ENCODE measurements around the gene RGL4. TPM values are rescaled to one million over a fixed set of nuclear protein-coding genes. Genes with fewer than 3 reads are reported as not detected.
"Not testable (repeated sequence)": the region's sequence is repeated elsewhere in the genome, so short reads cannot be mapped to it uniquely, and the experiment has no call there.

Gene RGL4
- total and polyA plus RNA-seq, 2 of the 13 experiments (the other 11 are each of a cell fraction or from before 2014, with no cell fraction given) = not detected

DNA sequence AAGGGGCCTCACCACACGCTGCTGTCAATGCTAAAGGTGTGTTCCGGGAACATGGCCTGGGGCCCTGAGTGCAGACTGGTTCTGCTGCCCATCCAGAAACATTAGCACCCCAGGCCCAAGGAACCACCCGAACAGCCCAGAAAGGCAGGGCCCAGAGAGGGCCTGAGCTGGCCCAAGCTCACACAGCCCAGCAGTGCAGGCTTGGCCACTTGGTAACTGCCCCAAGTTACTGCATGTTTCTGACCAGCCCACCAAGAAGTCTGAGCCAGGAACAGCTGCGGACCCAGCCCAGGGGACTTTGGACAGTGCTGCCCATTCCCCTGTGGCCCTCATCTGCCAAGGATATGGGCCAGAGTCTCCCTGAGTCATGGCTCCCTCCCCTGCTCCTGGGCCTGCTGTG, 19.4 kb upstream of the RGL4 start:
- H3K36me3 ChIP-seq (replicated peaks in 1 of 2; ENCODE audit: control insufficient read depth in 1 of 2, insufficient read depth in 2 of 2, low read length in 2 of 2); H3K9ac ChIP-seq (ENCODE audit: insufficient read depth, low read depth, low read length); H3K4me3 ChIP-seq (replicated peaks in 1 of 3; ENCODE audit: insufficient read depth in 1 of 3, low read depth in 2 of 3, low read length in 3 of 3); CTCF ChIA-PET (ENCODE audit: low intra/inter-chr PET ratio, low total read pairs); H3K27ac ChIP-seq (ENCODE audit: extremely low read length, insufficient read depth, low read length); intact Hi-C loops (cut with micrococcal nuclease; ENCODE audit: unreplicated experiment); H3K27me3 ChIP-seq (ENCODE audit: control insufficient read depth in 1 of 2, insufficient read depth in 2 of 2, low read length in 2 of 2); H2AFZ ChIP-seq (ENCODE audit: low read length); H3K79me2 ChIP-seq (ENCODE audit: insufficient read depth, low read length); BruUV-seq (replicated peaks); FAIRE-seq; H3K9me3 ChIP-seq (ENCODE audit: low read length); POLR2A ChIA-PET; H3K4me2 ChIP-seq (ENCODE audit: low read depth, low read length); H4K20me1 ChIP-seq (ENCODE audit: insufficient read depth, low read length); in situ Hi-C loops (cut with HindIII; ENCODE audit: extremely low pct_ligation_motif_present, low pct_unique_long_range_greater_than_20kb); DNase-seq (ENCODE audit: low spot score); ATAC-seq: not testable (repeated sequence)
- WGBS (ENCODE audit: low lambda C conversion rate) = no CpG with 5 or more reads among the region's 4 CpGs
- TF ChIP-seq ZNF768 (CRISPR knock-in tag; IDR thresholded peaks at IDR 0.05) = peak; percentile 86
- peaks cover 47% of the 10 kb centered on the region for H3K4me1 ChIP-seq (ENCODE audit: insufficient read depth, low read length)

- H4K20me1 ChIP-seq (ENCODE audit: insufficient read depth, low read length); in situ Hi-C loops (cut with HindIII; ENCODE audit: extremely low pct_ligation_motif_present, low pct_unique_long_range_greater_than_20kb); H3K9me3 ChIP-seq (ENCODE audit: low read length); POLR2A ChIA-PET; H3K9ac ChIP-seq (ENCODE audit: insufficient read depth, low read depth, low read length); H3K36me3 ChIP-seq (replicated peaks in 1 of 2; ENCODE audit: control insufficient read depth in 1 of 2, insufficient read depth in 2 of 2, low read length in 2 of 2); H3K4me3 ChIP-seq (replicated peaks in 1 of 3; ENCODE audit: insufficient read depth in 1 of 3, low read depth in 2 of 3, low read length in 3 of 3); H3K4me2 ChIP-seq (ENCODE audit: low read depth, low read length); DNase-seq (ENCODE audit: low spot score); ATAC-seq; H3K79me2 ChIP-seq (ENCODE audit: insufficient read depth, low read length); H3K27me3 ChIP-seq (ENCODE audit: control insufficient read depth in 1 of 2, insufficient read depth in 2 of 2, low read length in 2 of 2); CTCF ChIA-PET (ENCODE audit: low intra/inter-chr PET ratio, low total read pairs); H2AFZ ChIP-seq (ENCODE audit: low read length); BruUV-seq (replicated peaks); H3K27ac ChIP-seq (ENCODE audit: extremely low read length, insufficient read depth, low read length); intact Hi-C loops (cut with micrococcal nuclease; ENCODE audit: unreplicated experiment): not testable (repeated sequence)
- WGBS (ENCODE audit: low lambda C conversion rate) = 99% methylated on average over 7 of the region's 8 CpGs
- peaks cover 58% of the 10 kb centered on the region for H3K4me1 ChIP-seq (ENCODE audit: insufficient read depth, low read length)
- FAIRE-seq = peak; percentile 44
These were observed 18.3 kb upstream of the RGL4 start for GRCh38 chr22:23672307-23673049.
